Hematopoietic multipotent progenitor cell treated with erythropoietin and hydrocortisone succinate and interleukin-3 and kit ligand, for 8 days (in vitro differentiated cells): Measurements from ENCODE around the gene PIGU.
A peak's percentile ranks its signal among the peaks of the same experiment; 100 is the strongest.
"Not testable (repeated sequence)": the region's sequence is repeated elsewhere in the genome, so short reads cannot be mapped to it uniquely, and the experiment has no call there.

Source experiments
- DNase-seq: peaks from one replicate; pipeline ENCODE4 v3.0.0-alpha.2; 2015

The PIGU gene, protein sequence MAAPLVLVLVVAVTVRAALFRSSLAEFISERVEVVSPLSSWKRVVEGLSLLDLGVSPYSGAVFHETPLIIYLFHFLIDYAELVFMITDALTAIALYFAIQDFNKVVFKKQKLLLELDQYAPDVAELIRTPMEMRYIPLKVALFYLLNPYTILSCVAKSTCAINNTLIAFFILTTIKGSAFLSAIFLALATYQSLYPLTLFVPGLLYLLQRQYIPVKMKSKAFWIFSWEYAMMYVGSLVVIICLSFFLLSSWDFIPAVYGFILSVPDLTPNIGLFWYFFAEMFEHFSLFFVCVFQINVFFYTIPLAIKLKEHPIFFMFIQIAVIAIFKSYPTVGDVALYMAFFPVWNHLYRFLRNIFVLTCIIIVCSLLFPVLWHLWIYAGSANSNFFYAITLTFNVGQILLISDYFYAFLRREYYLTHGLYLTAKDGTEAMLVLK

DNA sequence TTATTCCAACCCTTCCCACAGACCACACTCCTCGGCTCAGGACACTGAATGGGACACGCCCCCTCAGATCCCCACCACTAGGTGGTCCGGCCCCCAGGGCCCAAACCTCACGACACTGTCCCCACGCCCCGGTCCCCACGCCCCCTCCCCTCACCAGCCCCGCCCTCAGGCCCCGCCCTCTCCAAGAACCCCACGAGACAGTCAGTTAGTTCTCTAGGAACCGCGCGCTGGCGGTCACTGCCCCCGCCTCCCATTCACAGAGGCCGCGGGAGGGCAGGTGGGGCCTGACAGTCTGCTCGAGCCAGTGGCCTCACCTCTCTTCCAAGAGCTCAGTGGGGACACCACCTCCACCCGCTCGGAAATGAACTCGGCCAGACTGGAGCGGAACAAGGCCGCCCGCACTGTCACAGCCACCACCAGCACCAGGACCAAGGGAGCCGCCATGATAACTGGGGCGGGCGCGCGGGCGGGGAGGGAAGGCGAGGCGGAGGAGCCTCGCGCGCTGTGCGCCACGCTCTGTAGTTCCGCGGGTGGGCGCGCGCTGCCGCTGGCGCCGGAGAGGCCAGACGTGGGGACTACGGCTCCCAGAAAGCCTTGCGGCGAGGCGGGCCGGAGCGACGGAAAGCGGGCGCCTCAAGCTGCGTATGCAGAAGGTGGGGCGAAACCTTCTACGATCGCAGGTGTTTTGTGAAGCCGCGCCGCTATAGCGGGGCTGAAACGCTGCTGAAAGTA, at the start of gene PIGU:
PIGU (minus strand) TSS at position 451 of the 732 bp plus-strand sequence; CDS start at position 444, 7 bp downstream.
- DNase-seq = peak; percentile 95

DNA sequence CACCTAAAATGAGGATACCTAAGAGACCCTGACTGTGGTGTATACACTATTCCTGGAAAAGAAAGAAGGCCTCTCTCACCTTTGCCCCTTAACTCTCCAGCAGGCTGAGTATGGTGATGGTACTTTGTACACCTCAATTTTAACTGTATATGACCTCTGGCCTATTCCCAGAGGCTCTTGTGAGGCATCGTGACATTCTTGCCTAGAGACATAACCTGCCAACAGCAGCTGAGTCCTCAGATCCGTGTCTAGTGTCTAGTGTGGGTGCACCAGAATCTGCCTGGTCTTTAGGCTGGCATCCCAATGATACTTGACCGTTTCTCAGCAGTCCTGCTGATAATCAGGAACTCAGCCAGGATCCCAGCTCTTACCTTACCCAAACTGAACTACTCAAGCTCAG, 47.3 kb upstream of the PIGU start:
- DNase-seq = no peak

DNA sequence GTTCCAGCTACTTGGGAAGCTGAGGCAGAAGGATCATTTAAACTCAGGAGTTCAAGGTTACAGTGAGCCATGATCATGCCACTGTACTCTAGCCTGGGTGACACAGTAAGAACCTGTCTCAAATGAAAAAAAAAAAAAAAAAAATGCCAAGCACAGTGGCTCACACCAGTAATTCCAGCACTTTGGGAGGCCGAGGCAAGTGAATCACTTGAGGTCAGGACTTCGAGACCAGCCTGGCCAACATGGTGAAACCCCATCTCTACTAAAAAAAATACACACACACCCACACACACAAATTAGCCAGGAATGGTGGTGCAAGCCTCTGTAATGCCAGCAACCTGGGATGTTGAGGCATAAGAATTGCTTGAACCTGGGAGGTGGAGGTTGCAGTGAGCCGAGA, 45.7 kb upstream of the PIGU start:
- not testable (repeated sequence) for DNase-seq

DNA sequence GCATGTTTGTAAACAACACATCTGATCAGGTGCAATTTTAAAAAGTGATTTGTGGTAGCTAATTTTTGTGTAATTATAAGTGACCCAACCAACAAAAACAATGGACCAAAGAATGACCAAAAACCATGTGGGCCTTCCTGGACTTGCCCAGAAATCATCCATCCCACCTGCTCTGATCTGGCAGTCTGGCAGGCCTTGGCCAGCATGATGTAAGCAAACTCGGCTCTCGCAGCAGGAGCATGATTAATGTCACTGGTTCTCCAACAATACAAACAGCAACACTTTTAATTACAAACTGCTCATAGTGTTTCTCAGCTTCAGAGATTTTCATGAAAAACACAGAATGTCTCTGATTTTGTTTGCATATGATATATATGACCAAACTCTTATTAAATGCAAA, 43.4 kb upstream of the PIGU start:
- DNase-seq = no peak

DNA sequence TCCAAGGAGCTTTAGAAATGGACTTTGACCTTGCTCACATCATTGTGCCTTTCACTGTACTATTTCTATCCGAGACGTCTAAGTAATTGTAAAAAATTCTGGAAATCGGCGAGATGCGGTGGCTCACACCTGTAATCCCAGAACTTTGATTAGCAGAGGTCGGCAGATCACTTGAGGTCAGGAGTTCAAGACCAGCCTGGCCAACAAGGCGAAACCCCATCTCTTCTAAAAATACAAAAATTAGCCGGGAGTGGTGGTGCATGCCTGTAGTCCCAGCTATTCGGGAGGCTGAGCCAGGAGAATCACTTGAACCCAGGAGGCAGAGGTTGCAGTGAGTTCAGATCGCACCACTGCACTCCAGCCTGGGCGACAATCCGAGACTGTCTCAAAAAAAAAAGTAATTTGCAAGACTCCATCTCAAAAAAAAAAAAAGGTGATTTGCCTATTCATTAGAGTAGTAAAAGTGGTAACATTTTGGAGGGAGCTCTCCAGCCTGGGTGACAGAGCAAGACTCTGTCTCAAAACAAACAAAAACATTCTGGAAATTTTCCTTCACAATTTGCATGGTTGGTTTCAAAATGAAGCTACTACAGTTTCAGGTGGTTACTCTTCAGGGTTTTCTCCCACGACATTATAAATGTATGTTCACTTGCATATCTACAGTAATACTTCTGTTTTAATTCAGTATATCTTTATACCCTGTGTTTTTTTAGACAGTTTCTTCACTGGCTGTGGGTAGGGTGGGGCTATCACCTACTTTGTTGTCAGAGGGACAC, 42.5 kb upstream of the PIGU start:
- DNase-seq = peak; percentile 38

DNA sequence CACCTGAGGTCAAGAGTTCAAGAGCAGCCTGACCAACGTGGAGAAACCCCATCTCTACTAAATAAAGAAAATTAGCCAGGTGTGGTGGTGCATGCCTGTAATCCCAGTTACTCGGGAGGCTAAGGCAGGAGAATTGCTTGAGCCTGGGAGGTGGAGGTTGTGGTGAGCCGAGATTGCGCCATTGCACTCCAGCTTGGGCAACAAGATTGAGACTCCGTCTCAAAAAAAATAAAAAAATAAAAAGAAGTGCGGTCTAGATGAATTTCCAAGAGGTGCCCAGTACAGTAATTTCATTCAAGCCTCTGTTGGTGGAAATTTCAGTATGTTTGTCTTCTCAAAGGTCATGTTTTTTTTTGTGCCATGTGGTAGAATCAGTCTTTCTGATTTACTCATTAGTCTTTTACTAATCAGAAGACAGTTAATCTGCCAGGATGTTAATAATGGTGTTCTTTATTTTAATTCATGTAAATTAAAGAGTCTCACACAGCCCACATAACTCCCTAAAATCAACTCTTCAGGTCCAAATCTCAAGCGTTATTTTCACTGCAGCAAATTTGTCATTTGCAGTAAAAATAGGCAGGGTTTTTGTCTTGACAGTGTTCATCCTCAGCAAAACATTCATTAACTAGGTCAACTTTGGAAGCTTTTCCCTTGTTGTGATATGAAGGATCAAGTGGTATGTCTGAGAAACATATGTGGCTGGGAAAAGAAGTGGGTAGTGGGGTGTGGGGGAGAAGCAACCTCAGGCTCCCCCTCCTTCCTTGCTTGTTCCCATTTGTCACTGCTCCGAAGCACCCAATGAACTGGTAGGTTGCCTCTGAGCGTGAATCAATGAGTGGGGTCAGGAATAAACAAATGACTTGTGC, 40.6 kb upstream of the PIGU start:
- no peak for DNase-seq

DNA sequence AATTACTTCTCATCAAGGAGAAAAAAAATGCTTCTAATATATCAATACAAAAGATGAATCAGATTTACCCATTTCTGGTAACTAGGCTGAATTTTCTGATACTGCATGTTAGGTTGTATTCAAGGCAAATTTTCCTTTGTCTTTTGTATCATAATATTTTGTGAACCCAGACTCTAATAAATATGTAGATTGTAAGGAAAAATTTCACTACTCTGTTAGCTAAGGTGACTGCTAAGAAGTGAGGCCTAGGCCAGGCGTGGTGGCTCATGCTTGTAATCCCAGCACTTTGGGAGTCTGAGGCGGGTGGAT, 40.0 kb upstream of the PIGU start:
- no peak for DNase-seq

DNA sequence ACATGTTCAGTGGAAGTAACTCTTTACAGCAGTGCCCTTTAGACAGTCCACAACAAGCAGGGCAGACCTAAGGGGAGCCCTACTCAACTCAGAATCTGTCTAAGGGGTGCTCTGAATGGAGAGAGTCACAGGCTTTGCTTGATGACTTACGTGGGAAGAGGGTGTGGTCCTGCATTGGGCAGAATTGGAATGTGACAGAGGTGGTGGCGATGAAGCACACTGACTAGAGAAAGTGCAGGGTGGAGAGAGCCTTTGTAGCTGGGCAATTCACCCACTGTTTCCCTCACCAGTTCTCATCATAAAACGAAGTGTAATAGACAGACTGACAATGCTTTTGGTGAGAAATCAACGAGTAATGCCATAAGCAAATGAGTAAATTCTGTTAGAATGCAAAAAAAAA, 38.5 kb upstream of the PIGU start:
- DNase-seq = no peak

DNA sequence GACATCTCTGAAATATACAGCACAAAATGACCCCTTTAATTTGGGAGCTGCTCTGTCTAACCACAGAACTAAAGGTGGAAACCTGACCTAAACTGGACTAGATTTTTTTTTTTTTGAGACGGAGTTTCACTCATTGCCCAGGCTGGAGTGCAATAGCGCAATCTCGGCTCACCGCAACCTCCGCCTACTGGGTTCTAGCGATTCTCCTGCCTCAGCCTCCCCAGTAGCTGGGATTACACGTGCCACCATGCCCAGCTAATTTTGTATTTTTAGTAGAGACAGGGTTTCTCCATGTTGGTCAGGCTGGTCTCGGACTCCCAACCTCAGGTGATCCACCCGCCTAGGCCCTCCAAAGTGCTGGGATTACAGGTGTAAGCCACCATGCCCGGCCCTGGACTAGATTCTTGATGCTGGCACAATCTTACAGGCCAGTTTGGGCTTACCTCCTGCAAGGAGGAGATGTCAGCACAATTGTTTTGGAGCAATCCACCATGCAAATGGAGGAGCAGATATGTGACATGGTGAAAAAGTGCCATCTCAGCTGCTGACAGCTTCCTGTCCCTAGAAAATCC, 37.1 kb upstream of the PIGU start:
- not testable (repeated sequence) for DNase-seq

DNA sequence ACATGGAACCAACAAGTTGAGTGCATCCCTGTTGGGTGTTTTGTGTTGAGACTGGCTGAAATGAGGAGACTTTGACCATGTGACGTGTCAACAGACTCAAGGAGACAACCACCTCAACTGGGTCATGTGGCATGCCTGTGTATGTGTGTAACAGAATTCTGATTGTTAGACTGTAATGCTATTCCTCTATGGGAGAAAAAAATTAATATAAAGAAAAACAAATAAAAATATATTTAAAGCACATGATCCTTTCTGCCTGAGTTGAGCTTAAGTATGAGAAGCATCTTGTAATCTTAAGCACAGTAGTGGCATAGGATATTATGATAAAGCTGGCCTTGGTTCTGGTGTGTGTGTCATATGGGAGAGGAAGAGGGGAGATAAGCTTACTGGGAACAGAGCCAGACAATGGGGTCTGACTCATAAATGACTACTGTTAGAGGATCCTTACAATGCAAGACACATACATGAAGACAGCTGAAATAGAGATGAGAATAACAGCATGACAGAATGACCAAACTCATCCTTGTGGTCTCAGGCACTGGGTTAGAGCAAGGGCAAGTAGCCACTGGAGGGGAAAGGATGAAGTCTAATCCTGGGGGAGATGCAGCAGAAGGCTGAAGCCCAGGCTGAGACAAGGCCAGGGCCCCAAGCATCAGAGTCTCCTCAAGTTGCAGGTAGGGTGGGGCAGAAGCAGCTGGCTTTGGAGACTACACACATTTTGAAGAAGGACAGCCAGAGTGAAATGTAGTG, 36.5 kb upstream of the PIGU start:
- peak; percentile 99 for DNase-seq

DNA sequence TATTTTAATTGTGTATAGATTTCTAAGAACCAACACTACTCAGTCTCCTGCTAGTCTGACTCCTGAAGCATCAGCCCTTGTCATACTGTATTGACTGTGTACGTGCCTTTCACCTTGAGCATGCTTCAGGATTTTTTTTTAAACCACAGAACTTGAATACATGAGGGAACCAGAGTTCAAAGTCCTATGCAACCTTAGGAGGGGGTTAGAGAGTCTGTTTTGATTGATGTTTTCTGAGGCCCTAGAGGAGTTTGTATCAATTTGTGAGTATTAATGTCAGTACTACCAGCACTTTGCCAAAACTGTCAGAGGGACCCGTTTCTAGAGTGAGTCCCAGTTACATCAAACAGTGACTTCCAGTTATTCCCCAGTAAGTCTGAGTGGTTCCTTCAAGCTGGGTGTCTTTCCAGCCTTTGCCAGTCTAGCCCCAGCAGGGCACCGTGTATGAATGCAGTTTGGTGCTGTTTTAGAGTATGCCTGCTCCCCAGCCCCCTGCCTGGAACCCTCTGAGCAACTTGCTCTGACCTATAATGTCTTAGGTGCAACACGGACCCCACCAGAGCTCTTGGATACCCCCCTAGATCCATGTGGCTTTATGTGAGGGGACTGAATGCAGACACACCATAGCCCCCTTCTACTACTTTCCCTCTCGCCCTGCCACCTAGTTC, 35.8 kb upstream of the PIGU start:
- DNase-seq = no peak

DNA sequence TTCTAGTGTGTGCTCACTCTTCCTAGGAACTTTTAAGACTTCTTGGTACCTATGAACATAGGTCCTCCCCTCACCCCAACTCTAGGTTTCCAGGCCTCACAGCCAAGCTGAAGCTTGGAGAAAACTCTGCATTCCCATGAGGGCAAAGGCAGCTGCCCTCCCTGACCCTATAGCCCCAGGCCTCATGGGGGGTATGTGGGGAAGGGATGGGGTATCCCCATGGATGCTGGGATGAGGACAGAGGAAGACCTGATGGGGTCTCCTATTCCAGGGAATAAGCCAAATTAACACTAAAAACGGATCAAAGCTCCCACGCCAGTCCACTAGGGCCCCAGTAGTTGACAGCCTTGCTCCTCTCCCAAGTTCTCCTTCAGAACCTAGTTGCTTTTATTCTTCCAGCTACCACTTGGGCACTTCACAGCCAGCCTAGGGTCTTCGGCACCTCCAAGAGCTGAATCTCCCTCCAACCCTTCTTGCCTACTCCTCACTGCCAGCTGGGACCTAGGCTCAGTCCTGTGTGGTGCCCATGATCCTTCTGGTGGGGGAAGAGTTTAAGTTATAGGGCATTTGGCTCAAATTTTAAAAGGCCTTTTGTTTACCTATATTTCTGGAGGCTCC, 35.0 kb upstream of the PIGU start:
- no peak for DNase-seq

DNA sequence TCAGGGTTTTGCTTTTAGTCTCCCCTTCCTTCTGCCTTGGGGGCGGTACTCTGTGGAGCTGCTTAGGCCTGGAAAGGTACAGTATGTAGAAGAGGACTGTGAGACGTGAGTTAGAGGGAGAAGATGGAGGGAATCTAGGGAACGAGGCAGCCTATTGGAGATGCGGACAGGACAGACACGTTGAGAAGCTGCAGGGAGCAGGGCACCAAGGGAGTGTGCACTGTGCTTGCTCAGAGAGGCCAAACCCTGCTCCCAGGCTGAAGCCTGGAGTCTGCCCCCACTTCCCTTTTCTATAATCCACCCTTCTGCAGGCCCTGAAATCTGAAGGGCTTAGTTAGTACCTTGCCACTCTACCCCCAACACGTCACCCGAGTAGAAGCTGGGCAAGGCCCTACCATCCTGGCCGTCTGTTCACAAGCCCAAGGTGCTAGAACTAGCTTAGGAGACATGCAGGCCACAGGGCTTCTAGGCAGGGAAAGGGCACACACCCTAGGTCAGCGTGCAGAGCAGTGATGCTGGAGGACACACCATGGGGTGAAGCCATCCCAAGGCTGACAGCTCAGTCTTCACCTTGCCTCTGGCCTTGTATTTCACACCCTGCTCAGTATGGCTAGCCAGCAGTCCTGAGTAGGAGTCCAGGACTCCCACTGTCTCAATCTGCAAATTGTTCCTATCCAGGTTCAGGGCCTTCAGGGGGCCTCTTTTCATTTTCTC, 34.1 kb upstream of the PIGU start:
- no peak for DNase-seq

DNA sequence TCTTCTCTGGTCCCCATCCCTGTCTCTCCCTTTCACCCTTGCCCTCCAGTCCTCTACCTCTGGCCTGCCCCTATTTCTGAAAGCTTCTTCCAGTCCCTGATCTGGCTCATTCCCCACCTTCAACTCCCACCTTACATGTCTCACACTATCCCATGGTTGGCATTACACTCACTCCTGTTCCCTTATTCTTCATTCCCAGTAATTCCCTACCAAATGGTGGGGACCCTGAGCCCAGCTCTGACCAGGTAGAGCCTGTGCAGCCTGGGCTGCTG, 33.6 kb upstream of the PIGU start:
- DNase-seq = no peak

DNA sequence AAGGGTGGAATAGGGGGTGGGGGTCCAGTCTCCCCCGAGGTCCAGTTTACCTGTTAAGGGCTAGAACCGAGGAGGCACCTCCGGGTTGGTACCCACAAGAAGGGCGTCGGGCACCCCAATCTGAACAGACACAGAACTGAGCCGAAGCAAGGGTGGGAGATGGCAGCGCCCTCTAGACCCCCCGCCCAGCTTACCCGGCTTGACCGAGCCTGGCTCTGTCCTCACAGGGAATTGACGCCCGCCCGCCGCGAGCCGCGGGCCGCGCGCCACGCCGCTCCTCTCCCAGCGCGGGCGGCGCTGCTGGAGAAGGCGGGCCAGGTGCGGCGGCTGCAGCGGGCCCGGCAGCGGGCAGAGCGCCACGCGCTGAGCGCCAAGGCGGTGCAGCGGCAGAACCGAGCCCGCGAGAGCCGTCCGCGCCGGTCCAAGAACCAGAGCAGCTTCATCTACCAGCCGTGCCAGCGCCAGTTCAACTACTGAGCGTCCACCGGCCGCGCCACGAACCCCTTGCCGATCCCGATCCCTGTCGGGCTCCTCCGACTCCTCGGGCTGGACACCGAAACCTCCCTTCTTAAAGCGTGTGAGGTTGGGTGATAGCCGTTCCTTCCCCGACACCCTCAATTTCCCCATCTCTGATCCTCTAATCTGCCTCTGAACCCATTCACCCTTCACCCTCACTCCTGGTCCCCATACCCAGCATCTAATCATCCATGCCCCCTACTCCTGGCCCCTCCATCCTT, 33.1 kb upstream of the PIGU start:
- peak; percentile 79 for DNase-seq

DNA sequence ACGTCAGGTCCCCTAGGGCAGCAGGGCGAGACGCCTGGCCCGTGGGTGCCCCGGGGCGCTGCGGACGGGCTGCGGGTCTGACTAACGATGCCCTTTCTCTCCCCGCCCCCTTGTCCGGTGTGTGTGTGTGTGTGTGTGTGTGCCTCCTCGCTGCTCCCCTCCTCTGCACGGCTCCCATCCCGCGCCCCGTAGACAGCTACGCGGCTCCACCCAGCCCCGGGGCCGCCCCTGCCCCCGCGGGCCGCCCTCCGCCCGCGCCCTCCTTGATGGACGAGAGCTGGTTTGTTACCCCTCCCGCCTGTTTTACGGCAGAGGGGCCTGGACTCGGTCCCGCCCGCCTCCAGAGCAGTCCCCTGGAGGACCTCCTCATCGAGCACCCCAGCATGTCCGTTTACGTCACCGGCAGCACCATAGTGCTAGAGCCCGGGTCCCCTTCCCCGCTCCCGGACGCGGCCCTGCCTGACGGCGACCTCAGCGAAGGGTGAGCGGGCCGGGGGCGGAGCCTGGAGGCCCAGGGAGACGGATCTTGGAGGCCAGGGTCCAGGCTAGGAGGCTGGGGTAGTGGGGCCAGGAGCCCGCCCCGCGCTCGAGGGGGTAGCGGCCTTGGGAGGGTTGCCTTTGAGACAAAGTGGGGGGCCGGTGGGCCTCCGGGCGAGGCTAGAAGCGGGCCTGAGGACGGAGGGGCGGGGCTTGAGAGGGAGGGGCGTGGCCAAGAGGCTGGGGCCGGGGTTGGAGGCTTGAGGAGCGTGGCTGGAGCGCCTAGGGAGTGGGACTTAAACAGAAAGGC, 32.3 kb upstream of the PIGU start:
- DNase-seq = peak; percentile 69

DNA sequence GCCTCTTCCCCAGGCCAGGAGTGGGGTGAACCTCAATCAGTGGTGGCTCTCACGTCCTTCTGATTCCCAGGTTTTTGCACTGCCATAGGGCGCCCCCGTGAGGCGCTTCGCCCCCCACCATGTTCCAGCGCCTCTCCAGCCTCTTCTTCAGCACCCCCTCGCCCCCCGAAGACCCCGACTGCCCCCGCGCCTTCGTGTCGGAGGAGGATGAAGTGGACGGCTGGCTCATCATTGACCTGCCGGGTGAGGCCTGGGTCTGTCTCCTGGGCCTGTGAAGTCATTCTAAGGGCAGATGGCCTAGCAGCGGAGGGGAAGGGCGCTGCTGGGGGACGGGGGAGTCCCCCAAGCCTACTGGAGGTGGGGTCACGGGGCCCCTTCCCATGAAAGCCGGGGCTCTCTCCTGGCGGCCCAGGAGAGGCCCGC, 31.7 kb upstream of the PIGU start:
- peak; percentile 54 for DNase-seq
